HT-29 (cell line): ENCODE data around the gene SF1. TPM values are rescaled to one million over a fixed set of nuclear protein-coding genes. Genes with fewer than 3 reads are reported as not detected.
"Not testable (repeated sequence)": the region's sequence is repeated elsewhere in the genome, so short reads cannot be mapped to it uniquely, and the experiment has no call there.

Experiments used
- DNase-seq: peaks from one replicate; pipeline ENCODE4 v3.0.0-alpha.2; 2015; ENCODE audit warnings: low spot score
- total RNA-seq: library from RNA; depleted of rRNA; stranded (reverse); fragments of >200 nt; shearing (Covaris generic); gene quantifications from 2 replicates; pipeline ENCODE4 v1.2.3, GENCODE V29; 2014; rRNA removed

SF1 gene, protein sequence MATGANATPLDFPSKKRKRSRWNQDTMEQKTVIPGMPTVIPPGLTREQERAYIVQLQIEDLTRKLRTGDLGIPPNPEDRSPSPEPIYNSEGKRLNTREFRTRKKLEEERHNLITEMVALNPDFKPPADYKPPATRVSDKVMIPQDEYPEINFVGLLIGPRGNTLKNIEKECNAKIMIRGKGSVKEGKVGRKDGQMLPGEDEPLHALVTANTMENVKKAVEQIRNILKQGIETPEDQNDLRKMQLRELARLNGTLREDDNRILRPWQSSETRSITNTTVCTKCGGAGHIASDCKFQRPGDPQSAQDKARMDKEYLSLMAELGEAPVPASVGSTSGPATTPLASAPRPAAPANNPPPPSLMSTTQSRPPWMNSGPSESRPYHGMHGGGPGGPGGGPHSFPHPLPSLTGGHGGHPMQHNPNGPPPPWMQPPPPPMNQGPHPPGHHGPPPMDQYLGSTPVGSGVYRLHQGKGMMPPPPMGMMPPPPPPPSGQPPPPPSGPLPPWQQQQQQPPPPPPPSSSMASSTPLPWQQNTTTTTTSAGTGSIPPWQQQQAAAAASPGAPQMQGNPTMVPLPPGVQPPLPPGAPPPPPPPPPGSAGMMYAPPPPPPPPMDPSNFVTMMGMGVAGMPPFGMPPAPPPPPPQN
- 193 and 251 TPM in 2 replicates for total RNA-seq

DNA sequence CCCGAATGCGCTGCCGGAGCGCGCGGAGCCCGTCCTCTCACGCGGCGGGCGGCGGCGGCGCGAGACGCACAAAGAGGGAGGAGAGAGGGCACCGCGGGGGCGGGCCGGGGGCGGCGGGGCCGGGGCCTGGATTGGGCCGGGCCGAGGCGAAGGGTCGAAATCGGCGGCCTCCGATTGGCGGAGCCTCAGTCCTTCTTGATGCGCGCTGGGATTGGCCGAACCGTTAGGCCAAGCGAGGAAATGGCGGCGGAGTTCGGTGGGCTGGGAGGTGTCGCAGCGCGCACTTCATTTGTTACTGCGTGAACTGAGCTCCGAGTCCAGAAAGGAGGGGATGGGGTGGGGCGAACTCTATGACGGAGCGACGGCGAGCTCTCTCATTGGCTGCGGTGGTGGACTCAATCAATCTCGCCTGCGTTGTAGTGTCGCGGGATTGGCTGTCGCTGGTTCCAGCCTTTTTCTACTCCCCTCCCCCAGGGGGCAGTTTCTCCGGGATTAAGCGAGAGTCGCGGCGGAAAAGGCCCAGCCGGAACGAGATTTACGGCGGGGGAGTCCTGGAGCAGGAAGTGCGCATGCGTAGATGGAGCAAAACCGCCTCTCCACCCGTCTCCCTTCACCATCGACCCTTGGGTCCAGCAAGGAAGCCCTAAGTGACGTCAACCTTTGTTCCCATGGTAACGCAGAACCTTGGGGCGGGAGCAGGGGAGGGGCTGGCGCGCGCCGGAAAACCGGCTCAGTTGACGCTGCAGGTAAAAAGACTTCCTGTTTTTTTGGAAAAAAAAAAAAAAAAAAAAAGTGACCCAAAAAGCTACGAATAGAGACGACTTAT lies at the start of gene SF1:
SF1 (minus strand) TSS at position 70 of the 826 bp plus-strand sequence. CDS start 150 bp downstream, outside the sequence.
- peak; percentile 100 for DNase-seq

DNA sequence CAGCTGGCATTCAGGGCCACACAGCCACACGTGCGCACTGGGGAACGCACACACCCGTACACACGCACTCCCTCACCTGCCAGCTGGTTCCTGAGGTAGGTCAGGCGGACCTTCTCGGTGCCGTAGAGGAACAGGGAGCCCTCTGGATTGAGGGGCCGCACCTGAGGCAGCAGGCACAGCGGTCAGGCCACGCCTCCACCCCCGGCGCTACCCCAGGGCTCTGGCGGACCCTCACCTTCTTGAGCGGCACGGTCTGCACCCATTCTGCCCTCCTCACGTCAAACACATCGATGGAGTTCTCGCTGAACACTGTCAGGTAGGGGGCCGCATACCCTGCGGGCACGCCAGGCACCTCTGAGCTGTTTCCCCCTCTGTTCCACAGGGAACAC lies 49.1 kb upstream of the SF1 start:
- no peak for DNase-seq

DNA sequence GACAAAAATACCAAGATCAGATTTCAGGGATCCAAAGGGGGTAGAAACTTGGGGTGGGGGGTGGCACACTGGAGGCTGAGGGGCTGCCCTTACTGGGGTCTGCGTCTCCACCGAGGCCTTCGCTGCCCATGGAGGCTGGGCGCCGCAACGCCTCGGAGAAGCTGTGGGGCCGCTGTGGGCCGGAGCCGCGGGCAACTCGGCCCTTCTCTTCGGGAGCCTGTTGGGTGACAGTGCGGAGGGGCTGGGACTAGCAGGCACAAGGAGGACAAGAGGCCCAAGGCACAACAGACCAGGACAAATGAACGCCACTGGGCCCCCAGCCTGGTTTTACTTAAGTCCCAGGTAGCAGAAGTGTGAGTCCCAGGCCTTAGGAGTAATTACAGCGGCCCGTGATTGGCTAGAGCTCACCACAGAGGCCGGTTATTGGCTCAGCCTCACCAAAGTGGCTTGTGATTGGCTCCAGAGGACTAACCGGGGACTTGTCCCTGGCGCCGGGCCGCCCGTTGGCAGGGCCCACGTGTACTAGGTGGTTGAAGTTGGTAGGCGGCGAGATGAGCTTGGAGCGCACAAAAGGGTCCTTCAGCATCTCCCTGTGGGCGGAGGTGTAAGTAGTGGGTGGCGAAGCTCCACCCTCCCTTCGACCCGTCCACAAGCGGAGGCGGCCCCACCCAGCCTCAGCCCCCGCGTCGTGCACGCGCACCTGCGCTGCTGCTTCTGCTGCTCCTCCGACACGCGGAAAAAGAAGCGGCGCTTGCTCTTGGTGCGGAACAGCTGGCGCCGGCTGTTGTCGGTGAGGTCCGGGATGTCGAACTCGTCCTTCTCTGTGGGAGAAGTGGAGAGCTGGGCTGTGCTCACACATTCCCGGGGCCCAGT lies 48.5 kb upstream of the SF1 start:
- DNase-seq: no peak

DNA sequence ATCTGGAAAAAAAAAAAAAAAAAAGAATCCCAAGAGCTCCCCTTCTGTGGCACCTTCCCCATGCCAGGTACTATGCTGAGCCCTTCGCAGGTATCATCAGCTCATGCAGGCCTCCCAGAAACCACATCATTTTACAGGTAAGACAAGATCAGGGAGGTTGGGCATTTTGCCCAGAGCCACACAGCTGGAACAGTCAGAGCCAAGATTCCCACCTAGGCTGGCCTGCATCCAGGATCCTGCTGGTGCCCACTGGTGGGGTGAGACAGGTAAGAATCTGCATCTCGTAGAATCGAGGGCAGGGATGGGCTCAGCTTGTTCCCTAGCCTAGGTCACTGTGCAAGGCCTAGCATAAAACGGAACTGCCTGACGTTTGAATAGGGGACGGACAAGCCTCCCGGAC lies 47.7 kb upstream of the SF1 start:
- no peak for DNase-seq

DNA sequence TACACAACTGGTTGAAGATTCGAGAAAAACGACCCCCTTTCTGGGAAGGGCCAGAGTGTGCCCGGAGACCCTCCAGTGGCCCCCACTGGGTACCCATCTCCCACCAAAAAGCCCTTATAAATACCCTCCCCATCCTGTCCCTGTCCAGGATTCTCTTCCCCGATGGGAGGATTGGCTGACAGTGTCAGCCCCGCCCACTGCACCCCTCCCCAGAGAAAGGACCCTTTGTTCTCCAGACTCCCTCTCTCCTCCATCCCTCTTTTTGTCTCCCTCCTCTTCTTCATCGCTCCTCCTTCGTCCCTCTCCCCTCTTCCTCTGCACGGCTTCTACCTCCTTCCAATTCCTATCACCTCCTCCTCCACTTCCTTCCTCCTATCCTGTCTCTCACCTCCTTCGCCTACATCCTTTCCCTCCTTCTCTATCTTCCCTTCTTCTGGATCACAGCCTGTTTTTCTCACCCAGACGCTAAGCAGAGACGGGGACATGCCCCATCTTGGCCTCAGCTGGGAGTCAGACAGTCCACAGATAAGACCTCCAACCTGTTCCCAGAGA lies 45.3 kb upstream of the SF1 start:
- no peak for DNase-seq

DNA sequence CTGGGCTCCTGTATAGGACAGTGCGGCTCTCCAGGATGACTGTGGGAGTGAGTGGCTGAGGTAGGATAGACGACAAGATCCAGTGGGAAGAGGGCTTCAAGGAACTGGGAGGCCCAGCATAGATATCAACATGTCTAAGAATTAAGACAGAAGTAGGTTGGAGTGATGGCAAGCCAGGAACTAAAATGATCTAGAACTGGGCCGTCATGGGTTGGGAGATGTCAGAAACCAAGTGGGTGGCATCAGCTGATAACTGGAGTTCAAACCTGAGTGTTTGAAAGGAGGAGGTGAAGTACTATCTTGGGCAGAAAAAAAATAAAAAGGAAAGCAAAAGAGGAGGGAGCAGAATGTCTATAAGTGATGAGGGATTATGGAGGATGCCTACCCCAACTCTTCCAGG lies 39.1 kb upstream of the SF1 start:
- DNase-seq: no peak

DNA sequence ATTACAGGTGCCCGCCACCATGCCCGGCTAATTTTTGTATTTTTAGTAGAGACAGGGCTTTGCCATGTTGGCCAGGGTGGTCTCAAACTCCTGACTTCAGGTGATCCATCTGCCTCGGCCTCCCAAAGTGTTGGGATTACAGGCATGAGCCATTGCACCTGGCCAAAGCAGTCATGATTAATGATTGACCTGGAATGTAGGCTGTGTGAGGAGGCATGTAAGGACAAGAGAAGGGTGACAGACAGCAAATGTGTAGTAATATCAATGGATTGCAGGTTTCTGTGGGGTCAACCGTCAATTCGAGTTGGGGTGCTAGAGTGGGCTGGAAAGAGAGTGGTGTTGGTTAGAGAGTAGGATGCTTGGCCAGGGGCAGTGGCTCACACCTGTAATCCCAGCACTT lies 37.1 kb upstream of the SF1 start:
- not testable (repeated sequence) for DNase-seq

DNA sequence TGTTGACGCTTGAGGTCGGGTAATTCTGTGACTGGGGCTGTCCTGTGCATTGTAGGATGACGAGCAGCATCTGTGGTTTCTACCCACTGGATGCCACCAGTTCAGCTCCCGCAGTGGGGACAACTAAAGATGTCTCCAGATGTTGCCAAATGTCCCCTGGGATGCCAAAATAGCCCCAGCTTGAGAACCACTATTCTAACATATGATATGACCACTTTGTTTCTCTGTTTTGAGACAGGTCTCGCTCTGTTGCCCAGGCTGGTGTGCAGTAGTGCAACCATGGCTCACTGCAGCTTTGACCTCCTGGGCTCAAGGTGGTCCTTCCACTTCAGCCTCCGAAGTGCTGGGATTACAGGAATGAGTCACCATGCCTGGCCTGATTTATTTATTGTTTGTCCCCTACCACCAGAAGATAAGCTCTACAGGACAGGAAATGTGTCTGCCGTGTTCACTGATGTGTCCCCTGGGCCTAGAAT lies 36.4 kb upstream of the SF1 start:
- no peak for DNase-seq

DNA sequence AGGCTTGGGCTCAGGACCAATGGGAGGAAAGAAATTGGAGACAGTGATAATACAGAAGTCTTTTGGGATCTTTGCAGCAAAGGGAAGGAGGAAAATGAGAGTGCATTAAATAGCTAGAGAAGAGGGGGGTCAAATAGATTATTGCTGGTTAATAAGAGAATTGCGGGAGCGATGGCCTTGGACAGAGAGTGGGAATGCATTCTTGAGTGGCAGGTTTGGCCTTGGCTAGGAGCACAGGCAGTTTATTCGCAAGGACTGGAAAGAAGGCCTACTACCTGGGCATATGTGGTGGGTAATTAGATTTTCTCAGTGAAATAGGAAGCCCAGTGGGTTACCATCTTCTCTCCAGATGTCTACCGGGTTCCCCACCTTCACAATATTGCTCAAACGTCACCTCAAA lies 35.5 kb upstream of the SF1 start:
- no peak for DNase-seq

DNA sequence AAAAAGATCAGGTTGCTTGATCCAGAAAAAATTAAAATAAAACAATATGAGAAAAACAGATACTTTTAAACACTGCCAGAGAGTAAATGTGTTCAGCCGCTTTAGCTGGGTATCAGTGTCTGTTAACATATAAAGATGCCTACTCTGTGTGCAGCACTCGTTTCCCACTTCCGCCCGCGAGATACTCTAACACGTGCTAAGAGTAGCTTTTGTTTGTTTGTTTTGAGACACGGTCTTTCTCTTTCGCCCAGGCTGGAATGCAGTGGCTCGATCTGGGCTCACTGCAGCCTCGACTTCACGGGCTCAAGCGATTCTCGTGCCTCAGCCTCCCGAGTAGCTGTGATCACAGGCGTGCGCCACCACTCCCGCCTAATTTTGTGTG lies 32.5 kb upstream of the SF1 start:
- DNase-seq: no peak

DNA sequence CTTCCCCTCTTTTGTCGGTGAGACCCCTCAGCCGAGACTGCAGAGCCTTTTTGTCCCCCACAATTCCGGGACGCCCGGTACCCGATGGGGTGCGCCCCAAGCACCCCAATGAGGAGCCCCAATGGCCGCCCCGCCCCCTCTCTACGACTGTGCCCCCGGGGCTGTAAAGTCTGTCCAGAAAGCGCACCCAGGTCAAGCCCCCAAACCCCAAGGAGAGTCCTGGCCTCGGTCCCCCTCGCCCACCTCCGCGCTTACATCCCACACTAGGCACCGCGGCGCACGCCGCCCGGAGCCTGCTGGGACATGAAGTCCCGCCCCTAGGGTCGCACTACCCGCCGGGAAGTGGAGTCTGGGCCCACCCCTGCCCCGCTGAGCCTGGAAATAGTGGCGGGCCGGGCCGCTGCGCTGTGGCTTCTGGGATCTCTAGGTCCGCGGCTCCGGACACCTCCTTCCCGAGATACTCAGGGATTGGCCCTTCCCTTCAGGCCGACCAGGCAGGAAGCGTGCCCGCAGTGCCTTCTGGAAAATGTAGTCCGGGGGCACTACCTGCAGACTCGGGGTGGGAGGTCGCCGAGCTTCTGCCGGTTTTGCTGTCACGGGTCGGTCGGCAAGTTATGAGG lies 32.0 kb upstream of the SF1 start, which contains the start of gene MEN1:
MEN1 (minus strand) TSS at position 281 of the 620 bp plus-strand sequence. CDS start 442 bp downstream, outside the sequence.
- peak; percentile 99 for DNase-seq

DNA sequence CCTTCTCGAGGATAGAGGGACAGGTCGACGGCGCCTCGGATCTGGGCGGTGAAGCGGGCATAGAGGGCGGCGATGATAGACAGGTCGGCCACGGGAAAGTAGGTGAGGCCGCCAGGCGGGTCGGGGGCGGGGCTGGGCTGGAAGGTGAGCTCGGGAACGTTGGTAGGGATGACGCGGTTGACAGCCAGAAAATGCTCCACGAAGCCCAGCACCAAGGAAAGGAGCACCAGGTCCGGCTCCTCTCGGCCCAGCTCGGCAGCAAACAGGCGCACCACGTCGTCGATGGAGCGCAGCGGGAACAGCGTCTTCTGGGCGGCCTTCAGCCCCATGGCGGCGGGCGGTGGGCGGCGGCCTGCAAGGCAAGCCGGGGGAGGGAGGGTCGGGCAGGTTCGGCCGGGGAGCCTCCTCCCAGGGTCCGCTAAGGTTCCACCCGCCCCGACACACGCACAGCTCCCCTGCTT lies 31.5 kb upstream of the SF1 start:
- DNase-seq: peak; percentile 79

DNA sequence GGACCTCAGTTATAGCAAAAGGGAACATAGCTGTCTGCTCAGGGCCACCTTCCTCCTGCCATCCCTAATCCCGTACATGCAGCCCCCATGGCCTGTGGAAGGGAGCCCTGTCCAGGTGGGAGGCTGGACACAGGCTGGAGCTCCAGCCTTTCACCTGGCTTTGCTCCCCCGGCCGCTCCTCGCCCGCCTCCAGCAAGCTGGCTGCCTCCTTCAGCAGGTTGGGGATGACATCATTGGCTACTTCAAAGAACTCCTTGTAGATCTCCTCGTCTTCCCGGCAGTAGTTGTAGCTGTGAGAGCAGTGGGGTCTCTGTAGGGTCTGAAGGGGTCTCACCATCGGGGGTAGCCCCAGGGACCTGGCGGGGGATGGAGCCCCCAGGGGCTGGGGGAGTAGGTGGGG lies 27.1 kb upstream of the SF1 start:
- DNase-seq: no peak

DNA sequence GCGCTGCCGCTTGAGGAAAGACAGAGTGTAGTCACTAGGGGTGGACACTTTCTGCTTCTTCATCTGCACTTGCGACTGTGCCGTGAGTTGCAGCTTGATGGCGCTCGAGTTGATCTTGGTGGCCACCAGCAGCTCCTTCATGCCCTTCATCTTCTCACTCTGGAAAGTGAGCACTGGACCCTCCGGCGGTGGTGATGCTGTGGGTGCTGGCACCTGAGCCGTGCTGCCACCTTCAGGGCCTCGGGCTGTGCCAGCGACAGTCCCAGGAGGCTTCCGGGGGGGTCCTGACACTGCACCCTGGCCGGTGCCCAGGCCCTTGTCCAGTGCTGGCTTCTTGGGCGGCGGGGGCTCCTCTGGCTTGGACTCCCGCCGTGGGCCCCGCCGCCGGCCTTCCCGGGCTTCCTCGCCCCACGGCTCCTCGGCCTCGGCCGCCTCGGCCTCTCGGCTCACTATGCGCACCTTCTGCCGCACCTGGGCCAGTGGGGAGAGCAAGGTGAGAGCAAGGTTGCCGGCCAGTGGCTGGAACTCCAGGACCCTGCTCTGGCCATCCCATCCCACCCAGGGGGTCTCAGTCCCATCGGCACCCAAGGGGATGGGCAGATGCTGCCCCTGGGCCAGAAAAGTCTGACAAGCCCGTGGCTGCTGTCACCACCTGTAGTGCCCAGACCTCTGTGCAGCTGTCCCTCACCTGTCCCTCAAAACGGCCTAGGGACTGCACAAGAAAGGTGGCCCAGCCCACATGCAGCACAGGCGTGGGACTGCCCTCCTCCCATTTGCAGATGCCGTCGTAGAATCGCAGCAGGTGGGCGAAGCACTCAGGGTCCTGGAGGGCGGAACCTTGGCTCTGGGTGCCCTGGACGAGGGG lies 26.2 kb upstream of the SF1 start:
- peak; percentile 25 for DNase-seq

DNA sequence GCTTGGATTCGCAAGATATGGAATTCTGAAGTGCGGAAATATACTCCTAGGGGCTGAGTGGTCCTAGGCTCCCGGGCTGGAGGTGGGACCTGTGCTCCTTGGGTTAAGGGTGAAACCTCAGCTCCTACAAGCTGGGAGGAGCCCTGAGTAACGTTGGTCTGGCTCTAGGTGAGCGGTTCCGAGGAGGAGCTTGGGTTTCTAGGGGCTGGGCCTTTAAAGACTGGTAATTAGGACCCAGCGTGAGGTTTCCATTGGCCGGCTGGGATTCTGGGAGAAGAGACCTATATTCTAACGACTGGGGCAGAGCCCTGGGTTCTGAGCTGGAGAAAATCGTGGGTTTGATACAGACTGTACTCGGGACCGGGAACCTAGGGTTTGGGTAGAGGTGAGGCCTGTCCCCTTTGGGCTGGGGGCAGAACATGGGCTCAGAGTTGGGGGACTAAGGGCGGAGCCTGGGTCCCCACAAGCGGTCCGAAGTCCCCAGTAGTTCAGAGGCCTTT lies 25.6 kb upstream of the SF1 start:
- DNase-seq: no peak

DNA sequence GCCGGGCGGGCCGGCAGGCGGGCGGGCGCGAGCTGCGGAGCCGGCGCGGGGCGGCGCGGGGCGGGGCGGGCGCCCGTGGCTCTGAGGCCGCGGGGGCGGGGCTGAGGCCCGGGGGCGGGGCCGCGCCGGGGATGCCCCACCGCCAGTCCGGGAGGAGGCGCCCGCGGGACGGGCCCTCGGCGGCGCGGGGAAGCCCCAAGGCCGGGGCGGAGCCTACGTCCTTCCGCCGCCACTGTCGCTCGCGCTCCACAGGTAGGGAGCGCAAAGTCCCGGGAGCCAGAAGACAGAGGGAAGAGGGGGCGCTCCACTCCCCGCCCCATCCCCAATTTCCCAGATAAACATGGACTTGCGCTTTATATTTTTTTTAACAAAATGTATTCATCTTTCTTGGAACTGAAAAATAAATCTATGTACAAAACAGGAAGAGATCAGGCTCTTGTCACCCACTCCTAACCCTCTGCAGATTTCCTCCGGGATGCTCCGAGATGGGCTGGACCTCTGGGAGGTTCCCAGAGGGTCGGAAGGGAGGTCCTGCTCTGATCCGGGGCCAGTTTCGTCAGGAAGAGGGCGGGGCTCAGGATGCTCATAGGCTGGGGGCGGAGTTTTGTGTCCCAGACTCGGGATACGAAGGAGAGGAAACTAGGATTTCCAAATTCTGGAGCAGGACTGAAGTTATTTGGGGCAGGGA lies 25.0 kb upstream of the SF1 start, which contains the start of gene MAP4K2:
MAP4K2 (minus strand) TSS at position 57 of the 688 bp plus-strand sequence. CDS start 65 bp downstream, outside the sequence.
- DNase-seq: peak; percentile 96

DNA sequence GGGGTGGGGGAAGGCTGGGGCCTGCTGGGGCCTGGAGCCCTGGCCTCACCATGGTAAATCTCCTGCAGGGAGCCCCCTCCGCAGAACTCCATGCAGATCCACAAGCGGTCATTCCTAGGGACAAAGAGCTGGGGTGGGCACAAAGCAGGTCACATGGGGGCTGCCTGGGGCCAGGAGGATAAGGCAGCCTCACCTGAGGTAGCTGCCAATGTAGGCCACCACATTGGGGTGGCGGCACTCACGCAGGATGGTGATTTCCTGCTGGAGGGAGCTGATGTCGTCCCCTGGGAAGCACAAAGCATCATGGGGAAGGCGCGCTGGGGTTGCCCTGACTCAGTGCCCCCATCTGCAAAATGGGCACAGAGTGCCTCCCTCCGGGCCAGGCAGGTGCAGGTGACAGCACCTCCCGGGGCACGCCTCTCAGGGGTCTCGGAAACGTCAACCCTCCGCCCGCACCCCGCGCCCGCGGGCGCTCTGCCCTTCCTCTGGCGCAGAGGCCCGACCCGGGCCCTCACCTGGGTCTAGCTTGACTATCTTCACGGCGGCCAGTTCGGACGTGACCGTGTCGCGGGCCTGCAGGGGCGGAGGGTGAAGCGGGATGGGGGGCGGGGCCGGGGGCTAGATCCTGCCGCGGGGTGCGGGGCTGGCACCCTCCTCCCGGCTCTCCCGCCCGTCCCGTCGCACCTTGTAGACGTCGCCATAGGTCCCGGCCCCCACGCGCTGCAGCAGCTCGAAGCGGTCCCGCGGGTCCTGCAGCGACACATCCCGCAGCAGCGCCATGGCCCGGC lies 24.2 kb upstream of the SF1 start:
- DNase-seq: no peak
